NCI-H2171 treated with DMSO at 0.1 percent for 48 hours (cell line): ENCODE data around the gene CLCF1.

ENCODE experiments used
- DNase-seq: peaks from one replicate; lab custom pipeline; 2025; lab: John Stamatoyannopoulos, UW

Gene CLCF1

GRCh38 chr11:67374571-67375281, 1.3 kb upstream of the CLCF1 start:
- DNase-seq: no peak

- DNase-seq: no peak
Measured at GRCh38 chr11:67373648-67374570, 511 bp upstream of the CLCF1 start.

GRCh38 chr11:67372321-67372992, 941 bp downstream of the CLCF1 start:
- DNase-seq: no peak

- no peak for DNase-seq
Measured at GRCh38 chr11:67371911-67372320, 1.5 kb downstream of the CLCF1 start.

- DNase-seq: no peak
Measured at GRCh38 chr11:67371189-67371910, 2.0 kb downstream of the CLCF1 start.

- no peak for DNase-seq
Measured at GRCh38 chr11:67370351-67371076, 2.9 kb downstream of the CLCF1 start.

GRCh38 chr11:67369801-67370284, 3.6 kb downstream of the CLCF1 start:
- DNase-seq: no peak

- no peak for DNase-seq
Measured at GRCh38 chr11:67369275-67369674, 4.1 kb downstream of the CLCF1 start.

- no peak for DNase-seq
Measured at GRCh38 chr11:67368621-67369020, 4.8 kb downstream of the CLCF1 start.

- peak; percentile 86 for DNase-seq
Measured at GRCh38 chr11:67367761-67368227, 5.6 kb downstream of the CLCF1 start.

GRCh38 chr11:67366961-67367760, 6.2 kb downstream of the CLCF1 start:
- peak; percentile 63 for DNase-seq

GRCh38 chr11:67366546-67366945, 6.9 kb downstream of the CLCF1 start:
- DNase-seq: peak; percentile 42

- no peak for DNase-seq
Measured at GRCh38 chr11:67365736-67366444, 7.5 kb downstream of the CLCF1 start.

GRCh38 chr11:67364783-67365722, 8.3 kb downstream of the CLCF1 start:
- DNase-seq: no peak

- no peak for DNase-seq
Measured at GRCh38 chr11:67364169-67364568, 9.2 kb downstream of the CLCF1 start.

GRCh38 chr11:67357831-67358670, 15.3 kb downstream of the CLCF1 start:
- DNase-seq: no peak

GRCh38 chr11:67356864-67357561, 16.4 kb downstream of the CLCF1 start:
- peak; percentile 59 for DNase-seq
